ENCODE measurements around the gene RPTN. TPM values are rescaled to one million over a fixed set of nuclear protein-coding genes. Genes with fewer than 3 reads are reported as not detected.

RPTN gene
- total RNA-seq, 1 experiment from 2014 or later: not detected

DNA sequence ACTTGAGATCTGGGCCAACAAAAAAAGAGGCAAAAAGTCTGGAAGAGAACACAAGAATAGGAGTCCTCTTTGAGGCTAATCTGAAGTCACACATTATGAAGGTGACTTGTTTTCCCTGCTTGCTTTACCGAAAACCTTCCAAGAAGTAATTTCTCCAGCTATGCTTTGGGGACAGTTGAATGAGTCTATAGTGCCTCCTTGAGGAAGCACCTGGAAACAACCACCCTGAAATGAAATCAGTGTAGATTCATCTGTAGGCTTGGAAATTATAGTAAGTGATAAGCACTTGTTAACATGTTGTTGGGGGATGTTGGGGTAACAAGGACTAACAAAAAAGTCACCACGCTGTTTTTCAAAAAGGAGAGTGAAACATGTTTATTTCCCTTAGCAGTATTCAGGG lies 23.4 kb upstream of the RPTN start:
- H3K4me1 ChIP-seq (replicated peaks; ENCODE audit: insufficient read depth): peaks cover 20% of the 10 kb centered on the region
- TF ChIP-seq, protein P1, sequence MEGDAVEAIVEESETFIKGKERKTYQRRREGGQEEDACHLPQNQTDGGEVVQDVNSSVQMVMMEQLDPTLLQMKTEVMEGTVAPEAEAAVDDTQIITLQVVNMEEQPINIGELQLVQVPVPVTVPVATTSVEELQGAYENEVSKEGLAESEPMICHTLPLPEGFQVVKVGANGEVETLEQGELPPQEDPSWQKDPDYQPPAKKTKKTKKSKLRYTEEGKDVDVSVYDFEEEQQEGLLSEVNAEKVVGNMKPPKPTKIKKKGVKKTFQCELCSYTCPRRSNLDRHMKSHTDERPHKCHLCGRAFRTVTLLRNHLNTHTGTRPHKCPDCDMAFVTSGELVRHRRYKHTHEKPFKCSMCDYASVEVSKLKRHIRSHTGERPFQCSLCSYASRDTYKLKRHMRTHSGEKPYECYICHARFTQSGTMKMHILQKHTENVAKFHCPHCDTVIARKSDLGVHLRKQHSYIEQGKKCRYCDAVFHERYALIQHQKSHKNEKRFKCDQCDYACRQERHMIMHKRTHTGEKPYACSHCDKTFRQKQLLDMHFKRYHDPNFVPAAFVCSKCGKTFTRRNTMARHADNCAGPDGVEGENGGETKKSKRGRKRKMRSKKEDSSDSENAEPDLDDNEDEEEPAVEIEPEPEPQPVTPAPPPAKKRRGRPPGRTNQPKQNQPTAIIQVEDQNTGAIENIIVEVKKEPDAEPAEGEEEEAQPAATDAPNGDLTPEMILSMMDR (conservative IDR thresholded peaks at IDR 0.05): peak; percentile 71
- no peak for TF ChIP-seq EZH2 (IDR thresholded peaks at IDR 0.05; ENCODE audit: low read depth)
- H2AFZ ChIP-seq: no peak overlapping the region
- ChIA-PET CTCF (interaction anchor here (0.5 to 1.8 kb wide), 7 partner anchors 12 to 1725 kb away, joined by 3 to 6 read pairs (median 3); no protein-coding TSS in a partner anchor), POLR2A (ENCODE audit: unreplicated experiment) (interaction anchor here (0.6 kb wide), 1 partner anchor 72 kb away, joined by 5 read pairs; no protein-coding TSS in a partner anchor)
- H3K4me3 ChIP-seq: no peak overlapping the region
- no TSS peak for BruUV-seq (replicated peaks)
- no peaks in the 10 kb centered on the region for H3K79me2 ChIP-seq (ENCODE audit: low read depth)
- H3F3A ChIP-seq (ENCODE audit: insufficient read depth, low read depth): no peaks in the 10 kb centered on the region
- no peak overlapping the region for H3K4me2 ChIP-seq
- H3K36me3 ChIP-seq (ENCODE audit: low read depth): no peaks in the 10 kb centered on the region
- no peaks in the 10 kb centered on the region for H3K9me3 ChIP-seq (ENCODE audit: insufficient read depth, low read depth)
- H3K27ac ChIP-seq: no peak overlapping the region
- intact Hi-C loops (cut with micrococcal nuclease; ENCODE audit: unreplicated experiment): loop anchor here (2.0 kb wide), 1 partner anchor 14 kb away; no protein-coding TSS in a partner anchor
- H3K9me2 ChIP-seq (ENCODE audit: insufficient read depth): no peaks in the 10 kb centered on the region
- H4K20me1 ChIP-seq (ENCODE audit: insufficient read depth): no peaks in the 10 kb centered on the region
- no peak for DNase-seq
- H3K27me3 ChIP-seq (ENCODE audit: insufficient read depth, low read depth): no peaks in the 10 kb centered on the region

DNA sequence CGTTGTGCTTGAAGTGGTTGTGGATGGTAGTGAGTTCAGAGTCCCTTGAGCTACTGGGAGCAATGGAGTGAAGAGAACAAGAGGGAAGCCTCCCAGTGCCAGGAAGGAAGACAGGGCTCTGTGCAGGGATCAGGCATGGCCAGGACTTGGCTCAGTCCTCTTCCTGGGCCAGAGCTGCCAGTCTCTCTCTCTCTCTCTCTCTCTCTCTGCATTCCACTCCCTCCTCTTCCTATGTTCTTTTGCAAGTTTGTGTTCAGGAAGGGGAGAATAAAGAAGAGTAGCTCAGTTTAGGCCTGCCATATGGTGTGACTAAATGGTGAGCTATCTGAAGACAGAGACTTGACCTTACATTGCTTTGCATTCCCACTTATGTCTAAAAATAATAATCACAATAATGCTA lies 20.5 kb upstream of the RPTN start:
- Histone ChIP-seq H3K4me3 (no peak overlapping the region), H4K20me1 (ENCODE audit: insufficient read depth) (no peaks in the 10 kb centered on the region), H3K9me3 (ENCODE audit: insufficient read depth, low read depth) (no peaks in the 10 kb centered on the region), H3K27ac (no peak overlapping the region), H3K4me1 (replicated peaks; ENCODE audit: insufficient read depth) (peaks cover 13% of the 10 kb centered on the region), H3K9me2 (ENCODE audit: insufficient read depth) (no peaks in the 10 kb centered on the region), H3K27me3 (ENCODE audit: insufficient read depth, low read depth) (no peaks in the 10 kb centered on the region), H2AFZ (no peak overlapping the region), H3F3A (ENCODE audit: insufficient read depth, low read depth) (no peaks in the 10 kb centered on the region), H3K4me2 (no peak overlapping the region), H3K79me2 (ENCODE audit: low read depth) (no peaks in the 10 kb centered on the region), H3K36me3 (ENCODE audit: low read depth) (no peaks in the 10 kb centered on the region)
- POLR2A ChIA-PET (ENCODE audit: unreplicated experiment): no interaction called here
- no peak for DNase-seq
- intact Hi-C loops (cut with micrococcal nuclease; ENCODE audit: unreplicated experiment): no loop called here
- CTCF ChIA-PET: interaction anchor here (0.6 to 1.0 kb wide), 2 partner anchors 10 to 38 kb away, joined by 3 read pairs; no protein-coding TSS in a partner anchor
- TF ChIP-seq EZH2 (IDR thresholded peaks at IDR 0.05; ENCODE audit: low read depth): no peak
- TF ChIP-seq, protein P1 (conservative IDR thresholded peaks at IDR 0.05): no peak
- no TSS peak for BruUV-seq (replicated peaks)

DNA sequence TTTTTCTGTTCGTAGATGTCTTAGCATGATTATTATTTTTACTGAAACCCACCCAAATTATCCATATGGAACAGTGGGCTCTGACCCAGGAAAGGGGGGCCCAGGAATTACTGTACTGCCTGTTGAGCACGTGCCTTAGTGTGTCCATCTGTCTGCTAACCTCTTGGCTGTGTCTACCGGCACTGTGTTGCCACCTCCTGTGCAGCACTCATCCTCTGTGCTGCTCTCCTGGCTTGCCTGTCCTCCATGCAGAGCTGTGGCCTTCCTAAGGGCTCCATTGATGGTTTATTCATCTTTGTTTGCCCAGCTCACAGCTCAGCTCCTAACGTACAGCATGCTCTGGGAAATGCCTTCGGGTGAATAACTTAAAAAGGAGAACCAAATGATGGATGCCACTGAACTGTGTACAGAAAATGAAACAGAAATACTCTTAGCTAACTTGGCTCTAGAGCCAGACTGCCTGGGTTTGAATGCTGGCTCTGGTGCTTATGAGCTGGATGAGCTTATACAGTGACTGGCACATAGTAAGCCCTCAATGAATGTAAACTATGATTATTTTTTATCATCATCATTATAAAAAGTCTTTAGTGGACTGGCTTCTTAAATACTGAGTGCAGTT lies 11.4 kb upstream of the RPTN start:
- Histone ChIP-seq H3K9me3 (ENCODE audit: insufficient read depth, low read depth) (no peaks in the 10 kb centered on the region), H4K20me1 (ENCODE audit: insufficient read depth) (no peaks in the 10 kb centered on the region), H3K36me3 (ENCODE audit: low read depth) (no peaks in the 10 kb centered on the region), H3K4me1 (replicated peaks; ENCODE audit: insufficient read depth) (peaks cover 45% of the 10 kb centered on the region), H3K4me2 (no peak overlapping the region), H3K27me3 (ENCODE audit: insufficient read depth, low read depth) (no peaks in the 10 kb centered on the region), H3K79me2 (ENCODE audit: low read depth) (no peaks in the 10 kb centered on the region), H3K27ac (no peak overlapping the region), H3K4me3 (no peak overlapping the region), H3K9me2 (ENCODE audit: insufficient read depth) (no peaks in the 10 kb centered on the region), H3F3A (ENCODE audit: insufficient read depth, low read depth) (peaks cover 24% of the 10 kb centered on the region), H2AFZ (no peak overlapping the region)
- no peak for TF ChIP-seq EZH2 (IDR thresholded peaks at IDR 0.05; ENCODE audit: low read depth)
- TF ChIP-seq, protein P1 (conservative IDR thresholded peaks at IDR 0.05): no peak
- no peak for DNase-seq
- ChIA-PET POLR2A (ENCODE audit: unreplicated experiment) (no interaction called here), CTCF (interaction anchor here (1.2 kb wide), 1 partner anchor 12 kb away, joined by 3 read pairs; no protein-coding TSS in a partner anchor)
- intact Hi-C loops (cut with micrococcal nuclease; ENCODE audit: unreplicated experiment): no loop called here
- BruUV-seq (replicated peaks): no TSS peak

Measured in PC-9 (cell line).